HepG2 (cell line): ENCODE results near the gene PPP1R9B. TPM values are rescaled to one million over a fixed set of nuclear protein-coding genes. Genes with fewer than 3 reads are reported as not detected.

Experiments
- ATAC-seq: fragments of 200-7000 bp; cut with Tn5 transposase; 3 replicates; pipeline ENCODE4 v1.9.1; 2020; ENCODE audit warnings: mild to moderate bottlenecking, moderate library complexity
- BruUV-seq: library from RNA; stranded (reverse); fragments of 400-500 nt; replicated peaks from 2 replicates; lab custom pipeline; 2021; lab: Mats Ljungman, UMichigan
- CTCF ChIA-PET: fragments of 300-600 bp; formaldehyde crosslinking; extraction: SDS; loops from one replicate; lab custom pipeline; 2021; ENCODE audit warnings: low total read pairs, inconsistent platforms, low intra/inter-chr PET ratio; lab: Yijun Ruan, JAX
- POLR2A ChIA-PET: fragments of 350-600 bp; sonication (Branson Sonifier 250); formaldehyde crosslinking; loops from one replicate; lab custom pipeline; 2020; ENCODE audit warnings: antibody characterized with exemption, inconsistent platforms; lab: Yijun Ruan, JAX
- DNase-seq: peaks from one replicate; pipeline ENCODE4 v3.0.0-alpha.2; 2015; ENCODE audit warnings: low spot score
- FAIRE-seq: peaks from 3 replicates; lab custom pipeline; 2011; peaks lifted over from hg19 to GRCh38; lab: Jason Lieb, UNC
- H2AFZ ChIP-seq: one replicate; pipeline ENCODE4 v1.6.1; 2011; ENCODE audit warnings: low read length, inconsistent platforms
- H3K27ac ChIP-seq: fragments of 300-600 bp; 3 replicates; pipeline ENCODE4 v1.8.0; 2011; ENCODE audit warnings: mixed run types, mild to moderate bottlenecking, mixed read lengths, low read length, inconsistent platforms; ENCODE audit not compliant: insufficient read depth; ENCODE audit errors: extremely low read length
- H3K27me3 ChIP-seq, 2 experiments: fragments of 200-600 bp in 1 of 2; 2 replicates in 1 of 2; 3 replicates in 1 of 2; pipeline versions ENCODE4 v1.6.0 to v1.8.0; 2011; ENCODE audit warnings: low read length in 2 of 2, mild to moderate bottlenecking in 2 of 2, moderate library complexity in 2 of 2, inconsistent platforms in 1 of 2; ENCODE audit not compliant: insufficient read depth in 2 of 2, control insufficient read depth in 1 of 2
- H3K36me3 ChIP-seq, 2 experiments: fragments of 200-600 bp in 1 of 2; replicated peaks in 1 of 2; 2 replicates in 1 of 2; 3 replicates in 1 of 2; pipeline versions ENCODE4 v1.5.1 to v1.8.0; 2011; ENCODE audit warnings: low read length in 2 of 2, inconsistent platforms in 1 of 2; ENCODE audit not compliant: insufficient read depth in 2 of 2, control insufficient read depth in 1 of 2
- H3K4me1 ChIP-seq: 2 replicates; pipeline ENCODE4 v1.5.1; 2012; ENCODE audit warnings: low read length, inconsistent platforms; ENCODE audit not compliant: insufficient read depth
- H3K4me2 ChIP-seq: 2 replicates; pipeline ENCODE4 v1.6.0; 2011; ENCODE audit warnings: low read depth, low read length, inconsistent platforms
- H3K4me3 ChIP-seq, 3 experiments: fragments of 200-600 bp in 1 of 3; sonication (generic), shearing (Covaris generic) in 1 of 3; replicated peaks in 1 of 3; 2 replicates each; pipeline ENCODE4 v1.5.1; 2011 to 2016; ENCODE audit warnings: low read length in 3 of 3, inconsistent platforms in 2 of 3, low read depth in 2 of 3, mild to moderate bottlenecking in 2 of 3, control low read depth in 1 of 3, mixed read lengths in 1 of 3; ENCODE audit not compliant: insufficient read depth in 1 of 3
- H3K79me2 ChIP-seq: one replicate; pipeline ENCODE4 v1.6.1; 2011; ENCODE audit warnings: low read length, inconsistent platforms; ENCODE audit not compliant: insufficient read depth
- H3K9ac ChIP-seq: 2 replicates; pipeline ENCODE4 v1.6.0; 2011; ENCODE audit warnings: mild to moderate bottlenecking, low read depth, low read length, inconsistent platforms; ENCODE audit not compliant: insufficient read depth
- H3K9me3 ChIP-seq: 2 replicates; pipeline ENCODE4 v1.5.1; 2012; ENCODE audit warnings: mild to moderate bottlenecking, low read length
- H4K20me1 ChIP-seq: 2 replicates; pipeline ENCODE4 v1.6.0; 2011; ENCODE audit warnings: inconsistent platforms, mild to moderate bottlenecking, low read length, moderate library complexity; ENCODE audit not compliant: insufficient read depth
- BHLHE40 ChIP-seq: IDR thresholded peaks from 2 replicates; pipeline ENCODE4 v1.6.1; 2011; ENCODE audit warnings: low read length, improper control_type of control experiment
- HCFC1 ChIP-seq: fragments of 150-350 bp; IDR thresholded peaks from 2 replicates; pipeline ENCODE4 v1.6.1; 2014; ENCODE audit warnings: low read depth, low read length
- MAFG ChIP-seq: sonication (generic); formaldehyde crosslinking; IDR thresholded peaks from 2 replicates; pipeline ENCODE4 v1.5.1; 2020; ENCODE audit warnings: mild to moderate bottlenecking, missing genetic modification reagents
- NR2F6 ChIP-seq, 2 experiments: IDR thresholded peaks; 2 replicates each; pipeline ENCODE4 v1.6.1; 2016; ENCODE audit warnings: antibody characterized with exemption in 1 of 2, mild to moderate bottlenecking in 1 of 2
- PAWR ChIP-seq: sonication (generic); formaldehyde crosslinking; IDR thresholded peaks from 2 replicates; pipeline ENCODE4 v1.4.0; 2020; ENCODE audit warnings: missing genetic modification reagents, mild to moderate bottlenecking, borderline replicate concordance
- RFX1 ChIP-seq: fragments of 450-650 bp; IDR thresholded peaks from 2 replicates; pipeline ENCODE4 v1.6.1; 2017
- ZBTB43 ChIP-seq: sonication (generic); formaldehyde crosslinking; conservative IDR thresholded peaks from 2 replicates; pipeline ENCODE4 v1.4.0; 2020; ENCODE audit warnings: missing genetic modification reagents
- ZFAT ChIP-seq: sonication (generic); formaldehyde crosslinking; conservative IDR thresholded peaks from 2 replicates; pipeline ENCODE4 v1.8.1; 2023; ENCODE audit warnings: missing genetic modification reagents, inconsistent platforms
- ZKSCAN1 ChIP-seq: fragments of 150-350 bp; IDR thresholded peaks from 2 replicates; pipeline ENCODE4 v1.6.1; 2014; ENCODE audit warnings: low read length
- ZNF124 ChIP-seq: sonication (generic); formaldehyde crosslinking; IDR thresholded peaks from 2 replicates; pipeline ENCODE4 v1.4.0; 2020; ENCODE audit warnings: missing genetic modification reagents
- ZNF317 ChIP-seq: sonication (generic); formaldehyde crosslinking; IDR thresholded peaks from 2 replicates; pipeline ENCODE4 v1.5.0; 2020; ENCODE audit warnings: mild to moderate bottlenecking, missing genetic modification reagents
- ZNF460 ChIP-seq: sonication (generic); formaldehyde crosslinking; IDR thresholded peaks from 2 replicates; pipeline ENCODE4 v1.5.1; 2020; ENCODE audit warnings: missing genetic modification reagents, mild to moderate bottlenecking, borderline replicate concordance
- ZNF550 ChIP-seq: sonication (generic); formaldehyde crosslinking; IDR thresholded peaks from 2 replicates; pipeline ENCODE4 v1.4.0; 2020; ENCODE audit warnings: mild to moderate bottlenecking, missing genetic modification reagents, borderline replicate concordance
- ZNF672 ChIP-seq: sonication (generic); formaldehyde crosslinking; IDR thresholded peaks from 2 replicates; pipeline ENCODE4 v1.8.1; 2022; ENCODE audit warnings: missing genetic modification reagents
- ZNF75D ChIP-seq: sonication (generic); formaldehyde crosslinking; IDR thresholded peaks from 2 replicates; pipeline ENCODE4 v1.8.1; 2023; ENCODE audit warnings: missing genetic modification reagents, mild to moderate bottlenecking, borderline replicate concordance
- WGBS: methylation state at CpG from one replicate; pipeline ENCODE4 v1.1.6; 2017; ENCODE audit warnings: low lambda C conversion rate; 5-methylcytosine and 5-hydroxymethylcytosine counted together
- in situ Hi-C: cut with HindIII; loops from 2 replicates; pipeline ENCODE4 v1.10.0; 2017; ENCODE audit warnings: low pct_unique_long_range_greater_than_20kb; ENCODE audit not compliant: extremely low pct_ligation_motif_present
- intact Hi-C: fragments of 100-400 bp; cut with micrococcal nuclease; formaldehyde crosslinking; loops from one replicate; pipeline ENCODE4 v1.10.0; 2022; ENCODE audit not compliant: unreplicated experiment
- polyA plus RNA-seq, 8 experiments: library from polyadenylated mRNA; depleted of rRNA in 3 of 8; stranded (reverse) in 7 of 8; unstranded in 1 of 8; fragments of >200 nt; fragmentation: Illumina TruSeq in 4 of 8; extraction: Trizol in 4 of 8; gene quantifications; 2 replicates each; pipeline versions ENCODE4 v1.2.1 to v1.2.3, GENCODE V29; 2011 to 2016; ENCODE audit warnings: low read depth in 4 of 8, missing spikeins in 1 of 8, mixed read lengths in 1 of 8; ENCODE audit not compliant: insufficient read depth in 1 of 8
- total RNA-seq, 5 experiments: library from RNA; depleted of rRNA; stranded (reverse); fragments of >200 nt; fragmentation: Illumina TruSeq; extraction: Trizol; gene quantifications; 2 replicates each; pipeline ENCODE4 v1.2.3, GENCODE V29; 2016; ENCODE audit warnings: low read depth in 1 of 5
- TF ChIP-seq, protein P1 (sequence below): sonication (generic); formaldehyde crosslinking; IDR thresholded peaks from 2 replicates; pipeline ENCODE4 v1.4.0; 2020; ENCODE audit warnings: missing genetic modification reagents, borderline replicate concordance

PPP1R9B gene
- total and polyA plus RNA-seq, 2 of the 13 experiments (the other 11 are each of a cell fraction or from before 2014, with no cell fraction given) = 9.4 to 15.8 TPM

- no peaks in the 10 kb centered on the region for H3K9me3 ChIP-seq
- BruUV-seq = no TSS peak
- POLR2A ChIA-PET = no interaction called here
- H3K27me3 ChIP-seq = peaks cover 26 to 100% of the 10 kb centered on the region in 2 experiments
- no peaks in the 10 kb centered on the region for H3K4me1 ChIP-seq
- FAIRE-seq (no peak), DNase-seq (no peak), ATAC-seq (no peak)
- CTCF ChIA-PET = no interaction called here
- H3K27ac ChIP-seq = no peak overlapping the region
- 16% methylated on average over 8 of the region's 8 CpGs for WGBS
- no peak overlapping the region for H2AFZ ChIP-seq
- no peaks in the 10 kb centered on the region for H3K36me3 ChIP-seq
- in situ Hi-C loops = no loop called here
- H4K20me1 ChIP-seq = no peaks in the 10 kb centered on the region
- H3K79me2 ChIP-seq = no peaks in the 10 kb centered on the region
- H3K4me3 ChIP-seq = no peak overlapping the region
- H3K9ac ChIP-seq = no peak overlapping the region
- intact Hi-C loops = no loop called here
- no peak overlapping the region for H3K4me2 ChIP-seq
- TF ChIP-seq ZNF460 (no peak), RFX1 (peak; percentile 30; the same call in 1 of the 2 replicates)
- TF ChIP-seq, all 625 proteins: peak for 1
Measured at GRCh38 chr17:50190603-50191358, 40.3 kb upstream of the PPP1R9B start.

DNA sequence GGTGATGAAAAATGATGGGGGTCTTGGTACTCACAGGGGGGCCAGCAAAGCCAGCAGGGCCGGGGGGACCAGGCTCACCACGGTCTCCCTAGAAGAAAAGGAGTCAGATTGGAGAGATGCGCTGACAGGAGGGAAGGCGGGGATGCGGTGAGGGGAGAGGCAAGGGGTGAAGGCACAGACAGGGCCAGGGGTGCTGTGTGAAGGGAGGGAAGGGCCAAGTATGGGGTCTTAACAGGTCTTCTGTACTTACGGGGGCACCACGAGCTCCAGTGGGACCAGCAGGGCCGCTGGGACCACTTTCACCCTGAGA, 39.8 kb upstream of the PPP1R9B start:
- DNase-seq (no peak), FAIRE-seq (no peak), ATAC-seq (no peak)
- ChIA-PET POLR2A (no interaction called here), CTCF (no interaction called here)
- no peaks in the 10 kb centered on the region for H4K20me1 ChIP-seq
- intact Hi-C loops = no loop called here
- no peaks in the 10 kb centered on the region for H3K79me2 ChIP-seq
- H3K4me2 ChIP-seq = no peak overlapping the region
- BruUV-seq = no TSS peak
- 35% methylated on average over 8 of the region's 8 CpGs for WGBS
- H2AFZ ChIP-seq = no peak overlapping the region
- no peaks in the 10 kb centered on the region for H3K9me3 ChIP-seq
- H3K36me3 ChIP-seq = no peaks in the 10 kb centered on the region
- no peak for TF ChIP-seq MAFG (CRISPR knock-in tag)
- no peak for TF ChIP-seq ZBTB43 (CRISPR knock-in tag)
- TF ChIP-seq ZFAT (CRISPR knock-in tag) = no peak
- no peak for TF ChIP-seq ZNF75D (CRISPR knock-in tag)
- TF ChIP-seq PAWR = no peak
- TF ChIP-seq ZNF672 = no peak
- TF ChIP-seq ZKSCAN1 = no peak
- TF ChIP-seq BHLHE40 = no peak
- no peak for TF ChIP-seq ZNF550
- no peak for TF ChIP-seq ZNF124
- no peak for TF ChIP-seq HCFC1
- TF ChIP-seq ZNF317 = no peak
- no peak for TF ChIP-seq NR2F6 (IDR thresholded peaks at IDR 0.05)
- TF ChIP-seq NR2F6 (CRISPR knock-in tag; IDR thresholded peaks at IDR 0.05) = no peak
- TF ChIP-seq, protein P1, sequence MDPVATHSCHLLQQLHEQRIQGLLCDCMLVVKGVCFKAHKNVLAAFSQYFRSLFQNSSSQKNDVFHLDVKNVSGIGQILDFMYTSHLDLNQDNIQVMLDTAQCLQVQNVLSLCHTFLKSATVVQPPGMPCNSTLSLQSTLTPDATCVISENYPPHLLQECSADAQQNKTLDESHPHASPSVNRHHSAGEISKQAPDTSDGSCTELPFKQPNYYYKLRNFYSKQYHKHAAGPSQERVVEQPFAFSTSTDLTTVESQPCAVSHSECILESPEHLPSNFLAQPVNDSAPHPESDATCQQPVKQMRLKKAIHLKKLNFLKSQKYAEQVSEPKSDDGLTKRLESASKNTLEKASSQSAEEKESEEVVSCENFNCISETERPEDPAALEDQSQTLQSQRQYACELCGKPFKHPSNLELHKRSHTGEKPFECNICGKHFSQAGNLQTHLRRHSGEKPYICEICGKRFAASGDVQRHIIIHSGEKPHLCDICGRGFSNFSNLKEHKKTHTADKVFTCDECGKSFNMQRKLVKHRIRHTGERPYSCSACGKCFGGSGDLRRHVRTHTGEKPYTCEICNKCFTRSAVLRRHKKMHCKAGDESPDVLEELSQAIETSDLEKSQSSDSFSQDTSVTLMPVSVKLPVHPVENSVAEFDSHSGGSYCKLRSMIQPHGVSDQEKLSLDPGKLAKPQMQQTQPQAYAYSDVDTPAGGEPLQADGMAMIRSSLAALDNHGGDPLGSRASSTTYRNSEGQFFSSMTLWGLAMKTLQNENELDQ (CRISPR knock-in tag) = no peak
- H3K4me1 ChIP-seq = no peaks in the 10 kb centered on the region
- in situ Hi-C loops = no loop called here
- H3K27me3 ChIP-seq = peaks cover 23 to 100% of the 10 kb centered on the region in 2 experiments
- no peak overlapping the region for H3K4me3 ChIP-seq
- H3K9ac ChIP-seq = no peak overlapping the region
- H3K27ac ChIP-seq = no peak overlapping the region
